ENCODE data around the gene F11. TPM values are rescaled to one million over a fixed set of nuclear protein-coding genes. Genes with fewer than 3 reads are reported as not detected.

Gene F11
- total and polyA plus RNA-seq, 2 of the 13 experiments (the other 11 are each of a cell fraction or from before 2014, with no cell fraction given), result 35.1 to 58.0 TPM

DNA sequence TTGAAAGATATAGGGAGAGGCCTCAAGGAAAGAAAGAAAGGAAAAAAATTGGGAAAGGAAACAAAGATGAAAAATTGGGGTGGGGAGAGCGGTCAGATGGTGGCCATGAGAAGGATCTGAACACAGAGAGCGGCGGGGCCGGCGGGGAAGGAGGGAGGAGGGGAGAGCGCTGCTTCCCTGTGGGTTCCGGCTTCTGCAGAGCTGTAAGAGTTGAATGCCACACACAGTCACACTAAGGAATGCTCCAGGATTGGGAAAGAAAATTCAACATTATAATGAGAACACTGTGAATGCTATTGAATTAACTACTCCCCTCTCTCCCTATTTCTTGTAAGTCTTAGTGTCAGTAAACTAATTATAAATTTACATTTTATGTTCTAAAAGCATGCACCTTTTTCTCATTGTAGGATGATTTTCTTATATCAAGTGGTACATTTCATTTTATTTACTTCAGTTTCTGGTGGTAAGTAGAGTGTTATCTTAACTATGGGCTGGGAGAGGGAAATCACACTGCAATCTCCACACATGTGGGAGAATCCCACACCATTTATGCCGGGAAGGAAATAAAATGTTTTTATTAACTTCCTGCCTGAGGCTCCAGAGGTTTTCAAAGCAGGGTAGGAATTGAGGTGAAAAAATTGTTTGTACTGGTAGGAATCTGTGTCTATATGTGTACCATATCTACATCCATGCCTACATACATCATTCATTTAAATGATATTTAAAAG, 904 bp downstream of the F11 start (continued):
- TF ChIP-seq, protein P1, sequence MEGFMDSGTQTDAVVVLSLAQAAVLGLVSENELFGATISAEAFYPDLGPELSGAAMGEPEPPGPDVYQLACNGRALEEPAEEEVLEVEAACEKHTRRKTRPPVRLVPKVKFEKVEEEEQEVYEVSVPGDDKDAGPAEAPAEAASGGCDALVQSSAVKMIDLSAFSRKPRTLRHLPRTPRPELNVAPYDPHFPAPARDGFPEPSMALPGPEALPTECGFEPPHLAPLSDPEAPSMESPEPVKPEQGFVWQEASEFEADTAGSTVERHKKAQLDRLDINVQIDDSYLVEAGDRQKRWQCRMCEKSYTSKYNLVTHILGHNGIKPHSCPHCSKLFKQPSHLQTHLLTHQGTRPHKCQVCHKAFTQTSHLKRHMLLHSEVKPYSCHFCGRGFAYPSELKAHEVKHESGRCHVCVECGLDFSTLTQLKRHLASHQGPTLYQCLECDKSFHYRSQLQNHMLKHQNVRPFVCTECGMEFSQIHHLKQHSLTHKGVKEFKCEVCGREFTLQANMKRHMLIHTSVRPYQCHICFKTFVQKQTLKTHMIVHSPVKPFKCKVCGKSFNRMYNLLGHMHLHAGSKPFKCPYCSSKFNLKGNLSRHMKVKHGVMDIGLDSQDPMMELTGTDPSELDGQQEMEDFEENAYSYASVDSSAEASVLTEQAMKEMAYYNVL (CRISPR knock-in tag; IDR thresholded peaks at IDR 0.05; ENCODE audit: borderline replicate concordance), result no peak
- no peak for TF ChIP-seq CEBPB (IDR thresholded peaks at IDR 0.05; ENCODE audit: borderline replicate concordance, low read depth, low read length)
- TF ChIP-seq NR2C2 (CRISPR knock-in tag; IDR thresholded peaks at IDR 0.05; ENCODE audit: borderline replicate concordance), result no peak
- no peak for TF ChIP-seq ZNF431 (CRISPR knock-in tag; IDR thresholded peaks at IDR 0.05; ENCODE audit: borderline replicate concordance, low read depth)
- no peak for TF ChIP-seq ZKSCAN5 (CRISPR knock-in tag; IDR thresholded peaks at IDR 0.05)
- TF ChIP-seq ZNF34 (CRISPR knock-in tag; IDR thresholded peaks at IDR 0.05; ENCODE audit: borderline replicate concordance), result no peak
- no peak for TF ChIP-seq ZNF788 (CRISPR knock-in tag; IDR thresholded peaks at IDR 0.05; ENCODE audit: borderline replicate concordance)
- TF ChIP-seq ETV5 (CRISPR knock-in tag; IDR thresholded peaks at IDR 0.05; ENCODE audit: borderline replicate concordance), result peak; percentile 32; the same call in 1 of the 2 replicates
- TF ChIP-seq YEATS4 (CRISPR knock-in tag; IDR thresholded peaks at IDR 0.05; ENCODE audit: borderline replicate concordance), result 0 out of 2 replicates have a peak, but pooled peaks have one; percentile 28
- TF ChIP-seq ZNF160 (CRISPR knock-in tag; IDR thresholded peaks at IDR 0.05), result no peak
- TF ChIP-seq, protein P2, sequence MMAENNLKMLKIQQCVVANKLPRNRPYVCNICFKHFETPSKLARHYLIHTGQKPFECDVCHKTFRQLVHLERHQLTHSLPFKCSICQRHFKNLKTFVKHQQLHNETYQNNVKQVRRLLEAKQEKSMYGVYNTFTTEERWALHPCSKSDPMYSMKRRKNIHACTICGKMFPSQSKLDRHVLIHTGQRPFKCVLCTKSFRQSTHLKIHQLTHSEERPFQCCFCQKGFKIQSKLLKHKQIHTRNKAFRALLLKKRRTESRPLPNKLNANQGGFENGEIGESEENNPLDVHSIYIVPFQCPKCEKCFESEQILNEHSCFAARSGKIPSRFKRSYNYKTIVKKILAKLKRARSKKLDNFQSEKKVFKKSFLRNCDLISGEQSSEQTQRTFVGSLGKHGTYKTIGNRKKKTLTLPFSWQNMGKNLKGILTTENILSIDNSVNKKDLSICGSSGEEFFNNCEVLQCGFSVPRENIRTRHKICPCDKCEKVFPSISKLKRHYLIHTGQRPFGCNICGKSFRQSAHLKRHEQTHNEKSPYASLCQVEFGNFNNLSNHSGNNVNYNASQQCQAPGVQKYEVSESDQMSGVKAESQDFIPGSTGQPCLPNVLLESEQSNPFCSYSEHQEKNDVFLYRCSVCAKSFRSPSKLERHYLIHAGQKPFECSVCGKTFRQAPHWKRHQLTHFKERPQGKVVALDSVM (CRISPR knock-in tag; IDR thresholded peaks at IDR 0.05), result no peak
- TF ChIP-seq ZNF607 (CRISPR knock-in tag; IDR thresholded peaks at IDR 0.05; ENCODE audit: borderline replicate concordance), result no peak
- TF ChIP-seq, protein P3, sequence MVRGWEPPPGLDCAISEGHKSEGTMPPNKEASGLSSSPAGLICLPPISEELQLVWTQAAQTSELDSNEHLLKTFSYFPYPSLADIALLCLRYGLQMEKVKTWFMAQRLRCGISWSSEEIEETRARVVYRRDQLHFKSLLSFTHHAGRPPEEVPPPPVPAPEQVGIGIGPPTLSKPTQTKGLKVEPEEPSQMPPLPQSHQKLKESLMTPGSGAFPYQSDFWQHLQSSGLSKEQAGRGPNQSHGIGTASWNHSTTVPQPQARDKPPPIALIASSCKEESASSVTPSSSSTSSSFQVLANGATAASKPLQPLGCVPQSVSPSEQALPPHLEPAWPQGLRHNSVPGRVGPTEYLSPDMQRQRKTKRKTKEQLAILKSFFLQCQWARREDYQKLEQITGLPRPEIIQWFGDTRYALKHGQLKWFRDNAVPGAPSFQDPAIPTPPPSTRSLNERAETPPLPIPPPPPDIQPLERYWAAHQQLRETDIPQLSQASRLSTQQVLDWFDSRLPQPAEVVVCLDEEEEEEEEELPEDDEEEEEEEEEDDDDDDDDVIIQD (CRISPR knock-in tag; IDR thresholded peaks at IDR 0.05; ENCODE audit: low read depth), result no peak
- TF ChIP-seq RBFOX2 (IDR thresholded peaks at IDR 0.05; ENCODE audit: low read depth, low read length), result 0 out of 2 replicates have a peak, but pooled peaks have one; percentile 26
- TF ChIP-seq, protein P4, sequence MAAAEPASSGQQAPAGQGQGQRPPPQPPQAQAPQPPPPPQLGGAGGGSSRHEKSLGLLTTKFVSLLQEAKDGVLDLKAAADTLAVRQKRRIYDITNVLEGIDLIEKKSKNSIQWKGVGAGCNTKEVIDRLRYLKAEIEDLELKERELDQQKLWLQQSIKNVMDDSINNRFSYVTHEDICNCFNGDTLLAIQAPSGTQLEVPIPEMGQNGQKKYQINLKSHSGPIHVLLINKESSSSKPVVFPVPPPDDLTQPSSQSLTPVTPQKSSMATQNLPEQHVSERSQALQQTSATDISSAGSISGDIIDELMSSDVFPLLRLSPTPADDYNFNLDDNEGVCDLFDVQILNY (CRISPR knock-in tag; conservative IDR thresholded peaks at IDR 0.05), result no peak
- peak; percentile 12; the same call in 1 of the 2 replicates for TF ChIP-seq FOSL2 (CRISPR knock-in tag; IDR thresholded peaks at IDR 0.05)
- TF ChIP-seq ELF3 (CRISPR knock-in tag; IDR thresholded peaks at IDR 0.05), result peak; percentile 60; the same call in 1 of the 2 replicates
- TF ChIP-seq ZNF75D (CRISPR knock-in tag; IDR thresholded peaks at IDR 0.05; ENCODE audit: borderline replicate concordance), result no peak
- TF ChIP-seq ZMAT3 (CRISPR knock-in tag; conservative IDR thresholded peaks at IDR 0.05), result no peak
- no peak for TF ChIP-seq ZBTB8A (CRISPR knock-in tag; IDR thresholded peaks at IDR 0.05; ENCODE audit: borderline replicate concordance, low read depth)
- TF ChIP-seq ZFP36L2 (CRISPR knock-in tag; IDR thresholded peaks at IDR 0.05), result no peak
- 0 out of 2 replicates have a peak, but pooled peaks have one; percentile 43 for TF ChIP-seq ZNF263 (CRISPR knock-in tag; IDR thresholded peaks at IDR 0.05)
- no peak for TF ChIP-seq MTF2 (CRISPR knock-in tag; IDR thresholded peaks at IDR 0.05; ENCODE audit: borderline replicate concordance)
- 0 out of 2 replicates have a peak, but pooled peaks have one; percentile 20 for TF ChIP-seq ELF1 (CRISPR knock-in tag; IDR thresholded peaks at IDR 0.05)

All from HepG2 (cell line).